HFFc6 (cell line): ENCODE measurements around the gene PMEPA1. TPM values are rescaled to one million over a fixed set of nuclear protein-coding genes. Genes with fewer than 3 reads are reported as not detected.

Experiments used
- DNase-seq: peaks from one replicate; pipeline ENCODE4 v3.0.0-alpha.2; 2018
- H3K27ac Mint-ChIP-seq: 2 replicates; pipeline ENCODE4 v1.8.0; 2020; ENCODE audit warnings: mild to moderate bottlenecking, mixed read lengths
- H3K27me3 Mint-ChIP-seq: 2 replicates; pipeline ENCODE4 v1.8.0; 2021; ENCODE audit warnings: mild to moderate bottlenecking, moderate library complexity, mixed read lengths; ENCODE audit not compliant: insufficient read depth
- H3K36me3 Mint-ChIP-seq: 2 replicates; pipeline ENCODE4 v1.8.0; 2021; ENCODE audit warnings: low read depth, mixed read lengths
- H3K4me1 Mint-ChIP-seq: 2 replicates; pipeline ENCODE4 v1.8.0; 2020; ENCODE audit warnings: low read depth, mixed read lengths
- H3K4me3 Mint-ChIP-seq: 2 replicates; pipeline ENCODE4 v1.8.0; 2020; ENCODE audit warnings: mild to moderate bottlenecking, moderate library complexity, mixed read lengths
- H3K9me3 Mint-ChIP-seq: 2 replicates; pipeline ENCODE4 v1.8.0; 2020; ENCODE audit warnings: mild to moderate bottlenecking, mixed read lengths
- total RNA-seq, 6 experiments: library from RNA; stranded (reverse); fragmentation: NEBNext Ultra II Directional; extraction: Animal tissue kit (Norgen Biotek cat#: 25700); gene quantifications; 2 replicates in 1 of 6; 3 replicates in 5 of 6; pipeline ENCODE4 v1.2.3, GENCODE V29; 2021
- TF ChIP-seq, protein P1 (sequence below): fragments of 200-600 bp; sonication (generic); IDR thresholded peaks from 2 replicates; pipeline ENCODE4 v1.5.0; 2021; ENCODE audit warnings: antibody characterized with exemption, mild to moderate bottlenecking

PMEPA1 gene
- total RNA-seq, 6 experiments from 2014 or later: 4.7 to 8.0 (median 5.3) TPM

DNA sequence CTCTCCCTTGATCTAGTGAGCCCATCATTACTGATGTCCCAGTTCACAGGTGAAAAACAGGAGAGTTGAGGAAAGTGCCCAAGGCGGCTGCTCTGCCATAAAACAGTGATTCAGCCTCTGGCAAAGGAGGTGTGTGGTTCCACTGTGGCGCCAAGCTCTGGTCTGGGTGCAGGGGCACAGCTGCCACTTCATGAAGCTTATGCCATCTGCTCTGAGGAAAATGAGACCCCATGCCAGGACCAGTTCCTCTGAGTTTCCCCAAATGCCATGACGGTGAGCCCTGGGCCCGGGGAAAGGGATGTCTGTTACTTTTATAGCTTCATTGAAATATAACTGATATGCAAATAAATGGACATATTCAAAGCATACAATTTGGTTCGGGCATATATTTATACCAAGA is 55.9 kb downstream of the PMEPA1 start:
- H3K36me3 Mint-ChIP-seq: no peaks in the 10 kb centered on the region
- DNase-seq: no peak
- TF ChIP-seq, protein P1, sequence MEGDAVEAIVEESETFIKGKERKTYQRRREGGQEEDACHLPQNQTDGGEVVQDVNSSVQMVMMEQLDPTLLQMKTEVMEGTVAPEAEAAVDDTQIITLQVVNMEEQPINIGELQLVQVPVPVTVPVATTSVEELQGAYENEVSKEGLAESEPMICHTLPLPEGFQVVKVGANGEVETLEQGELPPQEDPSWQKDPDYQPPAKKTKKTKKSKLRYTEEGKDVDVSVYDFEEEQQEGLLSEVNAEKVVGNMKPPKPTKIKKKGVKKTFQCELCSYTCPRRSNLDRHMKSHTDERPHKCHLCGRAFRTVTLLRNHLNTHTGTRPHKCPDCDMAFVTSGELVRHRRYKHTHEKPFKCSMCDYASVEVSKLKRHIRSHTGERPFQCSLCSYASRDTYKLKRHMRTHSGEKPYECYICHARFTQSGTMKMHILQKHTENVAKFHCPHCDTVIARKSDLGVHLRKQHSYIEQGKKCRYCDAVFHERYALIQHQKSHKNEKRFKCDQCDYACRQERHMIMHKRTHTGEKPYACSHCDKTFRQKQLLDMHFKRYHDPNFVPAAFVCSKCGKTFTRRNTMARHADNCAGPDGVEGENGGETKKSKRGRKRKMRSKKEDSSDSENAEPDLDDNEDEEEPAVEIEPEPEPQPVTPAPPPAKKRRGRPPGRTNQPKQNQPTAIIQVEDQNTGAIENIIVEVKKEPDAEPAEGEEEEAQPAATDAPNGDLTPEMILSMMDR: no peak
- peaks cover 2% of the 10 kb centered on the region for H3K27me3 Mint-ChIP-seq
- no peaks in the 10 kb centered on the region for H3K4me1 Mint-ChIP-seq
- H3K4me3 Mint-ChIP-seq: no peak overlapping the region
- no peak overlapping the region for H3K27ac Mint-ChIP-seq
- no peaks in the 10 kb centered on the region for H3K9me3 Mint-ChIP-seq

DNA sequence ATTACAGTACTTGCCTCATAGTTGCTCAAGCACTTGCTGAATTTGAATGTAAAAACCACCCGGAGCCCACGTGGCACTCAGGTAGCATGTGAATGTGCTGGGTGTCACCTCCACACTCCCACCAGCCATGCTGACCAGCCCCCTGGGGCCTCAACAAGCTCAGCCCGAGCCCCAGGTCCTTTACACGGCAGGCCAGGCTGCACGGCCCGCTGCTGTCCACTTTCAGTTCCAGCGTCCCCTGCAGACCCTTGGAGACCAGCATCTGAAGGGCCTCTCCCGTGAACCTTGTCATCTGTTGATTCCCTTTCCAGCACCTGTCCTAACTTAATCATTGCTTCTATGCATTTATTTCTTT is 56.3 kb downstream of the PMEPA1 start:
- TF ChIP-seq, protein P1: no peak
- Mint-ChIP-seq H3K4me1 (no peaks in the 10 kb centered on the region), H3K4me3 (no peak overlapping the region), H3K27me3 (peaks cover 2% of the 10 kb centered on the region), H3K36me3 (no peaks in the 10 kb centered on the region), H3K9me3 (no peaks in the 10 kb centered on the region), H3K27ac (no peak overlapping the region)
- DNase-seq: no peak

- TF ChIP-seq, protein P1: no peak; the same call in 1 of the 2 replicates
- H3K4me1 Mint-ChIP-seq: no peaks in the 10 kb centered on the region
- H3K27me3 Mint-ChIP-seq: peaks cover 2% of the 10 kb centered on the region
- H3K9me3 Mint-ChIP-seq: no peaks in the 10 kb centered on the region
- DNase-seq: no peak
- no peaks in the 10 kb centered on the region for H3K36me3 Mint-ChIP-seq
- H3K4me3 Mint-ChIP-seq: no peak overlapping the region
- no peak overlapping the region for H3K27ac Mint-ChIP-seq
Observed at GRCh38 chr20:57652606-57653545, 56.9 kb downstream of the PMEPA1 start.

DNA sequence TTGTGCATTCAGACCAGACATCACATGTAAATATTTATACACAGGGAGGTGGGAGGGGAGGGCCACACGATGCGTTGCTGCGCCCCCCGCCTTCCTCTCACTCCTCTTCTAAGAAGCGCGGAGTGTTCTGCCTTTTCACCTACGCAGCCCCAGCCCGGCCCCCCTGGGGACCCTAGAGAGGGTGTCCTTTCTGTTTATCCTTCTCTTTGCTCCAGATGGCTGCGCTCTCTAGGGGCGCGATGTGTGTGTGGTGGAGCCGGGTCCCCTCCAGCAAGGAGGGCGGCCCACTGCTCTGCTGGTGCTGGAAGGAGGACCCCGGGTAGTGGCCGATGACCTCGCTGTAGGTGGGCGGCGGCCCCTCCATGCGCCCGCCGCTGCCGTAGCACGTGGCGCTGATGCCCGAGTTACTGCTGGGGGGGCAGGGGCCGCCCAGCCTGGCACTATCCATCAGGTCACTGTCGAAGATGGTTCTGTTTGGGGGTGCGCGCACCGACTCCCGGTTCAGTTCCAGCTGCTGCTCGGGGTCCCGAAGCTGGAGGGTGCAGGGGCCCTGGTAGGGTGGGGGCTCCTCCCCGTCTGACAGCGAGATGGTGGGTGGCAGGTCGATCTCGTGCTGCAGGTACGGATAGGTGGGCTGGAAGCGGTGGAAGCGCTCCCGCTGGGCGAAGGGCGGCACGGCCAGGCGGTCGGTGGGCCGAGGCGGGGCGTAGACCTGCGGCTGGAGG is 57.8 kb downstream of the PMEPA1 start:
- Mint-ChIP-seq H3K27ac (no peak overlapping the region), H3K9me3 (no peaks in the 10 kb centered on the region), H3K4me3 (no peak overlapping the region), H3K36me3 (no peaks in the 10 kb centered on the region), H3K4me1 (no peaks in the 10 kb centered on the region), H3K27me3 (peaks cover 2% of the 10 kb centered on the region)
- DNase-seq: no peak
- TF ChIP-seq, protein P1: no peak

DNA sequence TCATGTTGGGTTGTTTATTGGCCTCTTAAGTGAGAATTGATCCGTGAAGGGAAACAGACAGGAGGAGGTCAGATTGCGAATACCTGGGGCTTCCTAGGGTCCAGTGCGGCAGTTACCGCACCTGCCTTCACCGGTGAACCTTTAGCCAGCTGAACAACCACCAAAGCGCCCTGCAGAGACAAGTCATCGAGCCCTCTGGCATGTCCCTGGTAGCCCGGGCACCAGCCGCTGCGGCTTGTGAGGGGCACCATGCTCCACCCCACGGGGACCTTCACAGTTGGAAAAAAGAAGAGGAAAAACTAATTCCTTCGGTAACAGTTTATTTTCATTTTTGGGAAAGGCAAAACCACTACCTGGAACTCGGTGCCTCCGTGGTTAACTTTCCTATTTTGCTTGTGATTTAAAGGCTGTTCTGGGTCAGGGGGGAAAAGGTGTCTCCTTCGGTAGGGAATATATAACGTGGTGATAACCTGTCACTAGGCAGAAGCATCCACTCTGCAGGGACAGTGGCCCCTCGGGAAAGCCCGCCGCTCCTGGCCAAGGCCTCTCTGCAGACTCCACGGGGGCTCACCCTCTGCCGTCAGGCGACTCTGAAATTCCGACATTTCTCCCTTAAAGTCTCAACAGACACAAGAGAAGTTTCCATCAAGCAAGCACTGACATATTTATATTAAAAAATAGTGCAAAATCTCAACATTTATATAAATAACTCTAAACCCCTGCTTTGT is 58.9 kb downstream of the PMEPA1 start:
- H3K27me3 Mint-ChIP-seq: peaks cover 2% of the 10 kb centered on the region
- no peaks in the 10 kb centered on the region; the same call in 1 of the 2 replicates for H3K9me3 Mint-ChIP-seq
- no peak overlapping the region for H3K4me3 Mint-ChIP-seq
- no peak overlapping the region for H3K27ac Mint-ChIP-seq
- H3K4me1 Mint-ChIP-seq: no peaks in the 10 kb centered on the region
- no peak for DNase-seq
- TF ChIP-seq, protein P1: no peak
- H3K36me3 Mint-ChIP-seq: no peaks in the 10 kb centered on the region
